ENCODE data around the gene ACER3.
"Not testable (repeated sequence)": the region's sequence is repeated elsewhere in the genome, so short reads cannot be mapped to it uniquely, and the experiment has no call there.

Gene ACER3

DNA sequence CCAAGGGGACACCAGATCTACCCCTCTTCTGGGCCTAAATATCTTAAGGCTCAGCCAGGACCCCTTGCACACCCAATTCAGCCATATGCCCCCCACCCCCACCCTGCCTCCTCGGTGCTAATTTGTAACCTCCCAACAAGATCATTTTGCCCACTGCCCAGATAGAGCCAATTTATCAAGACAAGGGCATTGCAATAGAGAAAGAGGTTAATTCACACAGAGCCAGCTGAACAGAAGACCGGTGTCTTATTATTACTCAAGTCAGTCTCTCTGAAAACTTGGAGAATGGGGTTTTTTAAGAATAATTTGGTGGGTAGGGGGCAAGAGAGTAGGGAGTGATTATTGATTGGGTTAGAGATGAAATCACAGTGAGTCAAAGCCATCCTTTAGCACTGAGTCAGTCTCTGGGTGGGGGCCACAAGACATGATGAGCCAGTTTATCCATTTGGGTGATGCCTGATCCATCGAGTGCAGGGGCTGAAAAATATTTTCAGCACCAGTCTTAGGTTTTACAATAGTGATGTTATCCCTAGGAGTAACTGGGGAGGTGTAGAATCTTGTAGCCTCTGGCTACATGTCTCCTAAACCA is 196.2 kb downstream of the ACER3 start:
- DNase-seq (ENCODE audit: low read depth in 2 of 2, low spot score in 1 of 2), result no peak

- no peak for DNase-seq (ENCODE audit: low read depth in 2 of 2, low spot score in 1 of 2)
These were observed 197.3 kb downstream of the ACER3 start for GRCh38 chr11:77057938-77058474.

- no peak for DNase-seq (ENCODE audit: low read depth in 2 of 2, low spot score in 1 of 2)
These were observed 198.2 kb downstream of the ACER3 start for GRCh38 chr11:77058900-77059299.

DNA sequence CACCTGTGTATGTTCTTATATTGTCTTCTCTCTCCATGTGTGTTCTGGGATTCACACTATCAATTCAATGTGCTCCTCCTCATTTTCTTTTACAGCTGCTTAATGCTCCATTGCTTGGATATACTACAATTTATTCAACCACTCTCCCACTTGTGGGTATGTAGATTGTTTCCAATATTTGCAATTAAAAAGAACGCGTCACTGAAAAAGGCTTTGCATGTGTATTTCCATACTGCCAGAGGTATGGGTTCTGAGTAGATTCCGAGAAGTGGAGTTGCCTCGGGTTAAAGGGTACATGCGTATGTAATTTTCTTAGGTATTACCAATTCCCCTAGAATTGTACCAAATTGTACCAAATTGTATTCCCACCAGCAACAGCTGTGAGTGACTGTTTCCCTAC is 199.1 kb downstream of the ACER3 start:
- DNase-seq (ENCODE audit: low read depth in 2 of 2, low spot score in 1 of 2), result no peak

GRCh38 chr11:77060234-77060633 is 199.5 kb downstream of the ACER3 start:
- DNase-seq (ENCODE audit: low read depth in 2 of 2, low spot score in 1 of 2), result no peak

GRCh38 chr11:77061258-77061657 is 200.5 kb downstream of the ACER3 start:
- not testable (repeated sequence) for DNase-seq (ENCODE audit: low read depth in 2 of 2, low spot score in 1 of 2)

DNA sequence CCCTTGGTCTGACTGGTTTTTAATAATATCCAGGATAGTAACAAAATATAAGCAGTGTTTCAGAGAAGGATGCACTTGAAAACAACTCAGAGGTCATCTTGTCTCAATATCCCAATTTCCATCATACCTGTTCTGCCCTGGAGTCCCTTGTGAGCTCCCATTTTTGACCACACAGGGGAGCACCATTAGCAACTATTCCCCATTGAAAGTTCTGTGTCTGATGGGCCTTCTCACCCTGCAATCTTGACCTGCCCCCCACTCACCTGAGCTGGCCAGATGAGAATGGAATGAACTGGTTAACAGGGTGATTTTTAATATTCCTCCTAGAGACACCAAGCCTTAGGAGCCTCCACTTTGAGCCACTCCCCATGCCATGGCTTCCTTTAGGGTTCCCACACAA is 202.2 kb downstream of the ACER3 start:
- no peak for DNase-seq (ENCODE audit: low read depth in 2 of 2, low spot score in 1 of 2)

- no peak for DNase-seq (ENCODE audit: low read depth in 2 of 2, low spot score in 1 of 2)
These were observed 202.7 kb downstream of the ACER3 start for GRCh38 chr11:77063407-77063806.

GRCh38 chr11:77063861-77064260 is 203.1 kb downstream of the ACER3 start:
- no peak for DNase-seq (ENCODE audit: low read depth in 2 of 2, low spot score in 1 of 2)

DNA sequence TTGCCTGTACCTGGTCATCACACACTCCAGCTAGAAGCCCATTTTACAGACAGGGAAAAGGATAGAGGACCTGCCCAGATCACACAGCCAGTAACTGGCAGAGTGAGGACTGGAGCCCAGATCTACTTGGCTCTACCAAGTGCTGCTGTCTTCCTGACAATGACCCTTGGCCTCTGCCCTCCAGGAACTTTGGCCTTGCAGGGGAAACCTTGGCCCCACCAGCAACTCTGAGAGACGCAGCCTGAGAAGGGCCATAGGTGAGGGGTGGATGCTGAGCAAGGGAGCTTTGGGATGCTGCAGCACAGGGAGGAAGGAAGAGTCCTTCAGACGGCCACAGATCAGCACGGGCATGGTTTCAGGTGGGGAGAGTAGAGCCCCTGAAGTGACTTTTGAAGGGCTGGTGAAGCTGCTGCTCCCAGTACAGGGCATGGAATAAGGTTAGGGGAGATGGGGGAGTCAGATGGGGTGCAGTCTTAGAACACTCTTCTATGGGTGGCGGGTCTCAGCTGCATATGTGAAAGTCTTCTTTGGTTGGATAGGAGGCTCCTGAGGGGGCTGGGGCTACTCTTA is 204.0 kb downstream of the ACER3 start:
- DNase-seq (ENCODE audit: low read depth in 2 of 2, low spot score in 1 of 2), result no peak

GRCh38 chr11:77065878-77066228 is 205.1 kb downstream of the ACER3 start:
- no peak for DNase-seq (ENCODE audit: low read depth in 2 of 2, low spot score in 1 of 2)

GRCh38 chr11:77066229-77067042 is 205.7 kb downstream of the ACER3 start, which contains the start of gene CAPN5:
Gene CAPN5 (plus strand): TSS chr11:77066971. CDS start chr11:77084887, 17,916 bp downstream.
- DNase-seq (ENCODE audit: low read depth in 2 of 2, low spot score in 1 of 2), result peak; percentile 65 to 73

- no peak for DNase-seq (ENCODE audit: low read depth in 2 of 2, low spot score in 1 of 2)
These were observed 207.2 kb downstream of the ACER3 start for GRCh38 chr11:77067861-77068443.

GRCh38 chr11:77068457-77069335 is 208.0 kb downstream of the ACER3 start:
- DNase-seq (ENCODE audit: low read depth in 2 of 2, low spot score in 1 of 2), result no peak

DNA sequence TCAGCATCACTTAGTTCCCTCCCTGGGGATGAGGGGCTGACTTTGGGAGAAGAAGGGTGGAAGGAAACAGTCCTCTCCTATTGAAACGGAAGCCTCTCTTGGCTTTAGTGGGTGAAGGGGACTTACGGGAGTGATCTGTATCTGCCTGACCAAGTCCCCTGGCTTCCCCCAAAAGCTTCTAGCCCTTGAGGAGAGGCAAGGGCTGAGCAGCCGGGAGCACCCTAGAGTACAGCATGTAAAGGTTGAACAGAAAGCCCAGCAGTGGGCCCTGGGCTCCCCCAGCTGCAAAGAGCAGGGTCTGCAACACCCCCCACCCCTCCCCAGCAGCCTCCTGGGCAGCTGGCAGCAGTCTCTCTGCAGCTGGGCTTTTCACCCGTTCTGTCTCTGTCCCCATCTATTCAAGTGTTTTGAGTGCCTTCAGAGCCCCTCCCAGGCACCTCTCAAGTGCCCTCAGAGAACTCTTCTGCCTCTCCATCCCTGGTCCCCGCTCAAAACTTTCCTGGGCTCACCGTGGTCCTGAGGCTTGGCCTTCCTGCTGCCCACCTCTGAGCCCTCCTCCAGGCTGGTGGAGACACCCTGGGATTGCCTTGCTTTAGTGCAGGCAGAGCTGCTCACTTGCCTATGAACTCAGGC is 208.7 kb downstream of the ACER3 start:
- DNase-seq (ENCODE audit: low read depth in 2 of 2, low spot score in 1 of 2), result no peak

GRCh38 chr11:77069969-77070582 is 209.4 kb downstream of the ACER3 start:
- DNase-seq (ENCODE audit: low read depth in 2 of 2, low spot score in 1 of 2), result no peak

DNA sequence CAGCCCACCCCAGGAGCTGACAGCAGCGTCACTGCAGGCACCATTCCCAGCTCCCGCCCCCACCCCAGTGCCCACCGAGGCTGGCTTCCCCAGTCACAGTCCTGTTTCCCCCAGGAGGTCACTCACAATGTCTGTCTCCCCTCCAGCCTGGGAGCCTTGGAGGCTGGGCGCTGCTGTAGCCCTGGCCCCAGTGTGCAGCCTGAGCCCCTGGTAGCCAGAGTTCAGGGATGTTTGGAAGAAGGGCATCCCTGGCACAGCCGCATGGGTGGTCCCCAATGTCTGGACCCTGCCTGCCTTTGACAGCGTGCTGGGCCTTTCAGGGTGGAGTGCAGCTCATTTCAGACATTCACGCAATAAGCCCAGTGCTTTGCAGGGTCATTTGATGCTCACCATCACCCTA is 210.4 kb downstream of the ACER3 start:
- DNase-seq (ENCODE audit: low read depth in 2 of 2, low spot score in 1 of 2), result no peak

GRCh38 chr11:77071671-77072605 is 211.2 kb downstream of the ACER3 start:
- no peak for DNase-seq (ENCODE audit: low read depth in 2 of 2, low spot score in 1 of 2)

DNA sequence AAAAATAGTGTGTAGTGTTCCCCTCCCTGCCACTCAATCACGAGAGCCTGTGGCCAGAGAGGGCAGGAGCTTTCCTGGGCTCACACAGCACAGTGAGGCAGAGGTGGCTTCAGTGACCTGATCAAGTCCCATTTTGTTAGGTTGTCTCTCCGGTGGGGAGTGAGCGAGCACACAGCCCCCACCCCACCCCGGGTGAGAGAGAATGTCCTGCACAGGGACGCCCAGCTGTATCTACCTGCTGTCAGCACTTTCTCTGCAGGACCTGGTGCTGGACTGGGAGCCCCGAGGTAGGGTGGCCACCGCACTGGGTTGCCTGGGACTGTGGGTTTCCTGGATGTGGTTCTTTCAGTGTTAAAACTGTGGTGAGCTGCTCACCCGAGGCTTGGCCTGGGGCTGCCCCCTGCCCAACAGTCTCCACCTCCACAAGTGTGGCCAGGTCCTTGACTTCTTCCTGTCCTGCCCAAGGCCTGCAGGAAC is 212.2 kb downstream of the ACER3 start:
- DNase-seq (ENCODE audit: low read depth in 2 of 2, low spot score in 1 of 2), result no peak
